HG03097 (cell line): Measurements from ENCODE around the gene ACTR3.
"Not testable (repeated sequence)": the region's sequence is repeated elsewhere in the genome, so short reads cannot be mapped to it uniquely, and the experiment has no call there.

Source experiments
- ATAC-seq: cut with Tn5 transposase; IDR thresholded peaks from one replicate; pipeline ENCODE4 v1.9.1; 2021; ENCODE audit not compliant: unreplicated experiment, low FRiP score

Gene ACTR3

GRCh38 chr2:113889471-113890252 is at the start of gene ACTR3:
ACTR3 (plus strand) TSS chr2:113890089; CDS start chr2:113890280, 191 bp downstream.
- peak; percentile 58 for ATAC-seq

GRCh38 chr2:113840518-113840917 is 49.4 kb upstream of the ACTR3 start:
- no peak for ATAC-seq

GRCh38 chr2:113842919-113843736 is 46.8 kb upstream of the ACTR3 start:
- ATAC-seq: no peak

GRCh38 chr2:113843737-113844050 is 46.2 kb upstream of the ACTR3 start:
- ATAC-seq: not testable (repeated sequence)

GRCh38 chr2:113845261-113845660 is 44.6 kb upstream of the ACTR3 start:
- no peak for ATAC-seq

GRCh38 chr2:113845796-113846195 is 44.1 kb upstream of the ACTR3 start:
- not testable (repeated sequence) for ATAC-seq

- no peak for ATAC-seq
Observed at GRCh38 chr2:113846429-113846828, 43.5 kb upstream of the ACTR3 start.

GRCh38 chr2:113847144-113847543 is 42.7 kb upstream of the ACTR3 start:
- ATAC-seq: no peak

- ATAC-seq: no peak
Observed at GRCh38 chr2:113848758-113849415, 41.0 kb upstream of the ACTR3 start.

GRCh38 chr2:113850687-113851086 is 39.2 kb upstream of the ACTR3 start:
- no peak for ATAC-seq

- no peak for ATAC-seq
Observed at GRCh38 chr2:113851640-113852039, 38.2 kb upstream of the ACTR3 start.

GRCh38 chr2:113854208-113854607 is 35.7 kb upstream of the ACTR3 start:
- ATAC-seq: no peak

GRCh38 chr2:113854970-113855740 is 34.7 kb upstream of the ACTR3 start:
- no peak for ATAC-seq

- no peak for ATAC-seq
Observed at GRCh38 chr2:113857464-113857863, 32.4 kb upstream of the ACTR3 start.

GRCh38 chr2:113858764-113859163 is 31.1 kb upstream of the ACTR3 start:
- no peak for ATAC-seq

- ATAC-seq: no peak
Observed at GRCh38 chr2:113861740-113862139, 28.1 kb upstream of the ACTR3 start.

- no peak for ATAC-seq
Observed at GRCh38 chr2:113863144-113863543, 26.7 kb upstream of the ACTR3 start.

GRCh38 chr2:113867571-113867970 is 22.3 kb upstream of the ACTR3 start:
- ATAC-seq: no peak

GRCh38 chr2:113869253-113869652 is 20.6 kb upstream of the ACTR3 start:
- no peak for ATAC-seq

GRCh38 chr2:113872201-113872600 is 17.7 kb upstream of the ACTR3 start:
- no peak for ATAC-seq

- ATAC-seq: no peak
Observed at GRCh38 chr2:113873867-113874266, 16.0 kb upstream of the ACTR3 start.
